Cardiac septum (tissue), 1 donor: ENCODE data around the gene COL9A1. TPM values are rescaled to one million over a fixed set of nuclear protein-coding genes. Genes with fewer than 3 reads are reported as not detected.

Source experiments
- DNase-seq: peaks from one replicate; pipeline ENCODE4 v3.0.0-alpha.2; 2020; ENCODE audit warnings: low spot score
- intact Hi-C: fragments of 100-400 bp; cut with DNase I; formaldehyde crosslinking; loops from one replicate; pipeline ENCODE4 v1.14.0; 2022
- total RNA-seq: library from RNA; stranded (reverse); fragmentation: NEBNext Ultra II Directional; extraction: Animal tissue kit (Norgen Biotek cat#: 25700); gene quantifications from one replicate; pipeline ENCODE4 v1.2.1, GENCODE V29; 2021
- donor health status: DM: no; HTN: no; CAD: no.

COL9A1 gene
- total RNA-seq, 1 donor from 2014 or later = 2.6 TPM

DNA sequence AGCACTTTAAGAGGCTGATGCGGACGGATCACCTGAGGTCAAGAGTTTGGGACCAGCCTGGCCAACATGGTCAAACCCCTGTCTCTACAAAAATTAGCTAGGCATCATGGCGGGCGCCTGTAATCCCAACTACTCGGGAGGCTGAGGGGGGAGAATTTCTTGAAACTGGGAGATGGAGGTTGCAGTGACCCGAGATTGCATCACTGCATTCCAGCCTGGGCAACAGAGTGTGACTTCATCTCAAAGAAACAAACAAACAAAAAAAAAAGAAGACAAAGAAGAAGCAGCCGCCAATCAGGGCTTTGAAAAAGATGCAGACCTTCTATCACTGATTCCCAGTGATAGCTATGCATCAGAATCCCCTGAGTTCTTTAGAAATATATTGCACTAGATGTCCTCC is 56.8 kb downstream of the COL9A1 start:
- intact Hi-C loops = no loop called here
- no peak for DNase-seq

DNA sequence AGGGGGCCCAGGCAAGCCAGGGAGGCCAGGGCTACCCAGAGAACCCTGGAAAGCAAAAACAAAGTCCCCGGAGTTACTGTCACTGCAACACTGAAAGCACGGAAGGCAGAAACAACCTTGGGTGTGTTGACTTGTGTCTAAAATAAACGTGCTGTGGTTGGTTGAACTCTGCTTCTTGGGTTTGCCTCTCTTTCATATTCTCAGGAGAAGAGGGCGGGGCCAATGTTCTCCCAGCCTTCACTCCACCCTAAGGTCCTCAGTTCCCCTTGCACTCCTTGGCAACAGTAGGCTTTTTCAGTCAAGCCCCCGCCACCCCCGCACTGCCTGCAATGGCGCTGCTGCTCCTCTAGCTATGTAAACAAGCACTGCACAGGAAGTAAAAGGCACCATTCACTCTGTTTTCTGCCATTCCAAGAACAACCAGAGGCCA is 60.9 kb downstream of the COL9A1 start:
- intact Hi-C loops = no loop called here
- DNase-seq = no peak

DNA sequence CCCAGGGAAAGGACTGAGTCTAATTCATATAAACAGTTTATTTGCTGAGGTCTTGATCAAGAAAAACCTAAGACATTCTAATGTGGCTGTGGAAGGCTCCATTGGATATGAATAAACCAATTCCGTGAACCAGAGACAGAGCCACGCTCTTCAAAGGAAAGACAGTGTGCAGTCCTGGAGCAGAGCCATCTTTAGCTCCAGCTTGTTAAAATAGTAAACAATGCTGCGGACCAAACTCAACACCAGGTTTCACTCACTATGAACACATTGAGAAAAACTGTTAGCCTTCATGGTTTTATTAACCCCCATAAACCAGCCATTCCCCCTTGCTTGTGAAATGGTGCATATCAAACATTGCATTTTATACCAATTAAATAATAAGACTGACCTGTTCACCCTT is 61.9 kb downstream of the COL9A1 start:
- intact Hi-C loops = no loop called here

GRCh38 chr6:70236343-70236742 is 66.5 kb downstream of the COL9A1 start:
- no peak for DNase-seq
- intact Hi-C loops = no loop called here

More for the DNA sequence above, 61.9 kb downstream of the COL9A1 start:
- no peak for DNase-seq

DNA sequence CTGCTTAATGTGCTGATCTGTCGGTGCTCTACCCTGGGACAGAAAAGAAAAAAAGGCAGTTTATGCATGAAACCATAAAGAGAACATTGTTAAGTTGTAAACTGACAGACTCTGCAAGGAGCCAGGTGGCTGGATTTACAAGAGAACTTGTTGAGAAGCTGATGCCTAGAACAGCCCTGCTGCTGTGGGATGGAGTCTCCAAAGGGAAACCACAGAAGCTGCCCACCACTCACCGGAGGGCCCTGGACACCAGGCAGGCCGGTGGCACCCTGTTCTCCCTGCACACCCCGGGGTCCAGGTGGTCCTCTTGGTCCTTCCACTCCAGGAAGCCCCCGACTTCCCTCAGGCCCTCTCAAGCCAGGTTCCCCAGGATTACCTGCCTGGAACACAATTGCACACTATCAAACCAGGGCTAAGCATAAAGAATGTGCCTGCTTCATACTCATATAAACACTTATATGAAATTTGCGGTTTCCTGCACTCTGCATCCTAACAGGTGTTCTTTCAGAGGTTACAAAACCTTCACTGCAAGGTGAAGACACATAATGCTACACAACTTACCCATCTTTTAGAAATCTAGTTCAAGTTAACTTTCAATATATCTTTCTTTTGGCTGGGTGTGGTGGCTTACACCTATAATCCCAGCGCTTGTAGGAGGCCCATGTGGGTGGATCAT is 68.2 kb downstream of the COL9A1 start:
- DNase-seq = no peak
- intact Hi-C loops = no loop called here

DNA sequence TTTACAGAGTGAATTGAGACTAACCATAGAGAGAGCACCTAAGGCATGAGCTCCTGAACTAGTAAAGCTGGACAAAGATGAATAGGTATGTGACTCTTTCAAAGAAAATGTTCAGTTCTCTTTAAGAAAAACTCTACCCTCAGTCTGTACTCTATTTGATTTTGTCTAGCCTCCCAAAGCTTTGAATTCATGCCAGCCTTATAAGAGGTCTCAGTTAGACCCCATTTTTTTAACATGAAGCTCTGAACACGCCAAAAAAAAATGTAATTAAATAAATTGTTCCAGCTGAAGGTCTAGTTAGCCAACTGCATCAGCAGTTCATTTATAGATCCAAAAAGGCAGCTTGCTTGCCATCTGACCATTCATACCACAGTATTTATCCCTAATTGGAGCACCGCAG is 71.6 kb downstream of the COL9A1 start:
- intact Hi-C loops = no loop called here
- DNase-seq = no peak

DNA sequence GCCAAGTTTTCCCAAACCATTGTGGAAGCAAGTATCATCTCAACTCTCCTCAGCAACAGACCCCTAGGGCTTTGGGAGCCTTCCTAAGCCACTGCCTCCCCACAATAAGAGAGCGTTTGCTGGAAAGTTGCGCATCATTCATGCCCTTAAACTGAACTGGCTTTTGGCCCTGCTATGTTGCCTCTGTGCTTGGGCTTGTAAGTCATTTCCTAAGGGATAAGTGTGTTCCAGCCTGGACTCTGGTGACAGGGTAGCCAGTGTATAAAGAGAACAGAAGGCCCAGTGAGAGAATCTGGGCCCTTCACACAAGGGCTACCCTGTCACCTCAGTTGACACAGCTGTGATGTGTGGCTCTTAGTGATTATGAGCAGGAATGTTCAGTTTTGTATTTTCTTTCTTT is 77.8 kb downstream of the COL9A1 start:
- intact Hi-C loops = loop anchor here (10.0 kb wide), 1 partner anchor 60 kb away; no protein-coding TSS in a partner anchor
- DNase-seq = no peak

DNA sequence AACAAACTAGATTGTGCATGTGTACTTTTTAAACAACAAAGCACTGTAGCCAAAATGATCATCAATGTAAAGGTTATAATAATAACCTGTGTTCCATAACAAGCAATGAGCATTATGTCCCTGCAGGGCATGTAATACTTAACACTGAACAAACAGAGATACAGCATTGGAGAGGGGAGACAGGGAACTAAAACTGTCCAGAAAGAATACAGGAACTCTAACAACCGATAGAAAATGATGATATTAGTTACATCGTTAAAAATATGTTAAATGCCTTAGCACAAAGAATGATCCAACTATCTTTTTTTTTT is 80.5 kb downstream of the COL9A1 start:
- no peak for DNase-seq
- intact Hi-C loops = loop anchor here (5.0 to 10.0 kb wide), 2 partner anchors 62 to 145 kb away; no protein-coding TSS in a partner anchor

DNA sequence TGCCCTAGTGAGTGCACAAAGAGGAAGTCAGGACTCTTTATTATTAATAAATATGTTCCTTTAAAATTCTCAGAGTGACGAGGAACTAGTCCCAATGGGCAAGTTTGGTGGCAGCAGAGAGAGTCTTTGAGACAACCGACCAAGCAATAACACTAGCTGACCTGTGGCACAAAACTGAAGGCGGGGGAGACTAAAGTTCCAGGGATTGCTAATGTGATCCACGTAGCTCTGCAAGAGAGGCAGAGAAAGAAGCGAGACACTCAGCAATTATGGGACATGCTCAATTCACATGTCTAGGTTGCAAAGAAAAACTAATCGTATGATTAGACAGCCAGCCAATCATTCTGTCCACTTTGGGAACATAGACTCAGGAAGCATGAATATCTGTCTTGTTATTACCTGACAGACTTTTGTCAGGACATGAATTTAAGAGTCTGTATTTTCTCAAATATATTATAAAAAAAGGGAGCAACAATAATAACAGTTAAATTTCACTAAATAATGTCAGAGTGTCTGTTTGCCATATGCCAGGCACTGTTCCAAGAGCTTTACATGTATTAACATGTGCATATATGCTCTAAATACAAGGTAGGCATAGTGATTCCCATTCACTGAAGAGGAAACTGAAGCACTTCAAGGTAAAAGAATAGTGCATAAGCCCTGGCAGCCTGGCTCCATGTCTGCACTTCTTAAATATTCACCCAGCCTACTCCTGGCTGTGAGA is 81.0 kb downstream of the COL9A1 start:
- DNase-seq = no peak
- intact Hi-C loops = loop anchor here (5.0 to 10.0 kb wide), 2 partner anchors 63 to 145 kb away; no protein-coding TSS in a partner anchor

DNA sequence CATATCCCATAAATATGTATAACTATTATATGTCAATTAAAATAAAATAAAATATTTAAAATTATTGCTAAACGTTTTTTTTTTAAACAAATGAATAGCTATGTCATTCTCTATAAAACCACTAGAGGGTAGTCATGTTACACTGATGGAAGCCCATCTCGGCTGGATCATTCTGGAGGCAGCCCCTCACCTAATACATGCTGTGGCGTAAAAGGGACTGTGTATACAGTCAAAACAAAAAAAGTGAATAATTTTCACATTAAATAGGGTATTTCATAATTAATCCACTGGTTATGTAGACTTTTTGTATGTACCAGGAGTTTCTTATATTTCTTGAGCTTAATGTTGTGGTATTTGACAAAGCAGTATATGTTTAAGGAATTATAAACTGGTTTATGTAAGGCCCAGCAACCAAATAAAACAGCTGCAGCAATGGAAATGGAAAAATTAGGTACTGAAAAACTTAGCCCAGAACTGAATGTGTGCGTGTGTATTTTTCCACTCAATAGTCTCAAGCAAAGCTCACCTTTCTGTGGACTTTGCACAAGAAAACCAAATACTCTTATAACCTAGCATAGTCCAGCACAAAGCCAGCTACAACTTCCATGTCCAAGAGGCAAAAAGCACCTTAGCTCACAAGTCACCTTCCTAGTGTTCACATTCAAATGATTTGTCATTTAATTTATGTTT is 81.7 kb downstream of the COL9A1 start:
- no peak for DNase-seq
- intact Hi-C loops = loop anchor here (5.0 to 10.0 kb wide), 2 partner anchors 64 to 146 kb away; no protein-coding TSS in a partner anchor

DNA sequence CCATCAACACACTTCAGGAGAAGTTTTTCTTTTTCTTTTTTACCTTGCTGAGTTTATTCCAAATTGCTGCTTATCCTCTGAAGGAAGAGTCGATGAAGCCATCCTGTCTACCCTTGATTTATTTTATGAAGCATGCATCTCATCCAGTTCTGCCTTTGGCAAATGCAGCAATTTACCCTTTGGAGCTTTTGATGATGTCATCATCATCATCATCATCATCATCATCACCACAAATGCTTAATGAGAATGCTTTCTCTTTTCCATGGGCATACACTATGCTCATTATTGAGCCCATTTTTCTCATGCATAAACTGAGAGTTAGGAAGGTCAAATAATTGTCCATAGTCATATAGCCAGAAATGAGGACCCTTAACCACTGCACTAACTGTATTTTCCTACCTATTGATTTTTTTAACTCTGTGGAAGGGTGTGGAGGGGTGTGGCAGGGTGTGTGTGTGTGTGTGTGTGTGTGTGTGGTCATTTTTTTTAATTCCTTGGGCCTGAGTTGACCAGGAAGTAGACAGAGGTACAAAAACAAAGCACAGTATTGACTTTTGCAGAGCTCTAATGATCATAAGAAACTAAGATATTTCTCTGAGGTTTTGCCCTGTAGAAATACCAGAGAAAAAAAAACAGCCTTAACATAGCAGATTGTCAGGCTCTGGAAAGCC is 82.8 kb downstream of the COL9A1 start:
- no peak for DNase-seq
- intact Hi-C loops = loop anchor here (5.0 to 10.0 kb wide), 2 partner anchors 65 to 147 kb away; no protein-coding TSS in a partner anchor

GRCh38 chr6:70216767-70217166 is 86.1 kb downstream of the COL9A1 start:
- DNase-seq = no peak
- intact Hi-C loops = no loop called here

DNA sequence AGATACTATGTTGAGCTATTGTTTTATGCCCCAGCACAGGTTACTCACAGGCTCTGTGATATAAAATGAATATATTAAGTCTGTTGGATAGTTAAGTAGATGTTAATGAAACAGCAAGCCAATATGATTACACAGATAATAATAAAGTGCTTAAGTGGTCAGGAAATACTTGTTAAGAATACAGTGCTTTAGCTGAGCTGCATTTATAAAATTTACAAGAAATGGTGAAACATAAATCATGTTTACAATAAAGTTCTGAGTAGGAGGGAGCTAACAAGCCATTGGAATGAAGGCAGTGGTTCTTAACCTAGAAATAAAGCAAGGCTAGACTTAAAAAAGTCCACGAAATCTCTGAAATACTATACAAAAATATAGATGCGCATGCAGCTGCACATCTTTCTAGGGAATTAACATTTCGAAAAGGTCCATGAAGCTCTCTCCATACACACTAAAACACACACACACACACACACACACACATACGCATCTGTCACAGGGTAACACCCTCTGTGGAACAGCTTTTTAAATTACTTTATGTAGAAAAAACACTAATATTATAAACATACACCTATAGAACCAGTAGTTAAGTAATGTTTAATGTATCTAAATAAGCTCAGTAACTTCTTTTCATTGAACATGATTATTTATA is 87.3 kb downstream of the COL9A1 start:
- no peak for DNase-seq
- intact Hi-C loops = no loop called here

GRCh38 chr6:70210462-70210861 is 92.4 kb downstream of the COL9A1 start:
- intact Hi-C loops = no loop called here
- DNase-seq = no peak

GRCh38 chr6:70208235-70208790 is 94.6 kb downstream of the COL9A1 start:
- DNase-seq = no peak

GRCh38 chr6:70198785-70199184 is 104.1 kb downstream of the COL9A1 start:
- DNase-seq = no peak
- intact Hi-C loops = no loop called here

More at GRCh38 chr6:70208235-70208790, 94.6 kb downstream of the COL9A1 start:
- intact Hi-C loops = no loop called here

DNA sequence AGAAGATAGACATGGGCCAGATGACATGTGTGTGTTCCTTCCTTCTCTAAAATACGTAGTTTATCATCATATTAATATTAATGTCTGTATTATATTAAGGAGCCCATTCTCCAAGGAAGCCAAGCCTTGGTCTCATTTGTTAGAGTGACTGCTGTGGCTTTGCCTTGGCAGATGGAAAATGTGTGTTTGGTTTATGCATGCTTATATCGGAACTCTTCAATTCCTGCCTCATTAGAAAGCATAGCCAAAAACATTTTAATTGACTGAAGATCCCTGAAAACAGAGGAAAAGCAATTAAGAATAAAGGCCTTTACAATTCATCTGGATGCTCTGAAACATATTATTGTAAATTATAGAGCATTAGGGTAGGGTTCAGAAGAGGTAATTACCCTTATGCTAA is 106.4 kb downstream of the COL9A1 start:
- no peak for DNase-seq
- intact Hi-C loops = no loop called here

- no peak for DNase-seq
- intact Hi-C loops = no loop called here
These were observed 108.5 kb downstream of the COL9A1 start for GRCh38 chr6:70194421-70194820.

DNA sequence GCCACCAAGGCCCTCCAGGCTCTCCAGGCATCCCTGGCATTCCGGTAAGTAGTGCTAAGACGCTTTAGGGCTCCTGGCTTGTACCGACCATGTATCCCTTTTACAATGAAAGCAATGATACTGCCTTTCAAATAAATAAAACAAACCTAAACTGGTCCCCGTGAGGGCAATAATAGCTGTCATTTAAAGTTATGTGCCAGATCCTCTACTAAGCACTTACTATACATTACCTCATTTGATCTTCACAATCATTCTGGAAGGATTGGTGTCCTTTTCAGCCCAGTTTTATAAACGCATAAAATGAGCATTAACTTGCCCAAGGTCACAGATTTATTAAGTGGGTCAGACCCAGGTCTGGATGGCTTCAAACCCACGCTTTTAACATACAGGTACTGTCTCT is 114.7 kb downstream of the COL9A1 start:
- DNase-seq = no peak
- intact Hi-C loops = no loop called here
